Stimulated activated CD8-positive, alpha-beta memory T cell treated with anti-CD3 and anti-CD28 coated beads, Interleukin-7, amount 100 ng/mL, for 1 hour (primary cell): Measurements from ENCODE around the gene IL4R.
"Not testable (repeated sequence)": the region's sequence is repeated elsewhere in the genome, so short reads cannot be mapped to it uniquely, and the experiment has no call there.

Experiments
- DNase-seq, 2 donors: peaks; one replicate each; pipeline ENCODE4 v3.0.0-alpha.2; 2020; ENCODE audit warnings: low read depth in 2 of 2

Gene IL4R

DNA sequence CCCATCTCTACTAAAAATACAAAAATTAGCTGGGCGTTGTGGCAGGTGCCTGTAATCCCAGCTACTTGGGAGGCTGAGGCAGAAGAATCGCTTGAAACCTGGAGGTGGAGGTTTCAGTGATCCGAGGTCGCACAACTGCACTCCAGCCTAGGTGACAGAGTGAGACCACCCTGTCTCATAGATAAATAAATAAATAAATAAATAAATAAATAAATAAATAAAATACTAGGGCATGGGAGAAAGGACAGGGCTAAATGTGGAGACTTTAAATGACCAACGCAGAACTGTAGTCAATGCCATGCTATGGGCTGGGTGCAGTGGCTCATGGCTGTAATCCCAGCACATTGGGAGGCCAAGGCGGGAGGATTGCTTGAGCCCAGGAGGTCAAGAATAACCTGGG is 25.5 kb upstream of the IL4R start:
- DNase-seq, result not testable (repeated sequence)

DNA sequence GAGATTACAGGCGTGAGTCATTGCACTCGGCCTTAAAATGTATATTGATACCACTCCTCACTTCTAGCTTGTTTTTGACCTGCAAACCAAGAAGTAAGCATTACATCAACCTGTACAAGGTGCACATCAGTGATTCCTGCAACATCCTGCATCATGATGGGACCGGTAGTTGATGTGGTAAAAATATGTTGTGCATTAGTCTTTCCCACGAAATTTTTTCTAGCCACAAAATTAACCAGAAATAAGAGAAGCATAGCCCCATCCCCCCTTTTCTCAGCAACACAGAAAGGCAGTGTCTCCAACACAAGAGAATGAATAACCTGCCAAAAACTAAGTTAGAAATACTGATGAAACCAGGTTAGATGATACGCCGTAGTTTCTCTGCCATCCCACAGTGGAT is 24.1 kb upstream of the IL4R start:
- DNase-seq, result no peak

- DNase-seq, result no peak
Measured at GRCh38 chr16:27290562-27290961, 23.2 kb upstream of the IL4R start.

DNA sequence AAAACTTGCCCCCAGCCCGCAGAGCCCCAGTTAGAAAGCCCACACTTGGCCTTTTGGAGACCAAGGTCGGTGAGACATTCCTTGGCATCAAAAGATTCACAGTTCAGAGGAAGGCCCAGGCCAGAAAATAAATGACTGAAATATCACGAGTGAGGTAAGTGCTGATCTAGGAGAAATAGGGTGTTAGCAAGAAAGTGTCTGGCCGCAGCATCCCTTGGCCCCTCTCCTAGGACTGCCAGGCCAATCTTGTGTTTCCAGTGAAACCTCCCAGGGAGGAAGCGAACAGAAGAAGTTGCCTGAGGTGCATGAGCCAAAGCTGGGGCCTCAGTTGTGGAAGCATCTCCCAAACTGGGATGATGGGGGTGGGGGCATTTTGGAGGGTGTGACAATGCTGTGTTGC is 22.7 kb upstream of the IL4R start:
- DNase-seq, result no peak

- DNase-seq, result no peak
Measured at GRCh38 chr16:27291722-27292240, 22.0 kb upstream of the IL4R start.

- no peak for DNase-seq
Measured at GRCh38 chr16:27293343-27293742, 20.4 kb upstream of the IL4R start.

DNA sequence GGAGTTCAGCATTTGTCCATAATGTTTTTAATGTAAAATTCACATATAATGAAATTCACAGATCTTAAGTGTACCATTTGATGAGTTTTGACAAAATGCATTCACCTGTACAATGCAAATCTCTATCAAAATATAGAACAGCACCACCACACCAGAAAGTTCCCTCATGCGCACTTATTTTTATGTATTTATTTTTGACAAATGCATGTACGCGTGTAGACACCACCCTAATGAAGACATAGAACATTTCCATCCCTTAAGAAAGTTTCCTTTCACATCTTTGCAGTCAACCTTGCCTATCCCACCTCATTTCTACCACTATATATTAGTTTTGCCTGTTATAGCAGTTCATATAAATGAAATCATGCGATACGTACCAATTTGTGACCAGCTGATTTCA is 15.6 kb upstream of the IL4R start:
- DNase-seq, result no peak

DNA sequence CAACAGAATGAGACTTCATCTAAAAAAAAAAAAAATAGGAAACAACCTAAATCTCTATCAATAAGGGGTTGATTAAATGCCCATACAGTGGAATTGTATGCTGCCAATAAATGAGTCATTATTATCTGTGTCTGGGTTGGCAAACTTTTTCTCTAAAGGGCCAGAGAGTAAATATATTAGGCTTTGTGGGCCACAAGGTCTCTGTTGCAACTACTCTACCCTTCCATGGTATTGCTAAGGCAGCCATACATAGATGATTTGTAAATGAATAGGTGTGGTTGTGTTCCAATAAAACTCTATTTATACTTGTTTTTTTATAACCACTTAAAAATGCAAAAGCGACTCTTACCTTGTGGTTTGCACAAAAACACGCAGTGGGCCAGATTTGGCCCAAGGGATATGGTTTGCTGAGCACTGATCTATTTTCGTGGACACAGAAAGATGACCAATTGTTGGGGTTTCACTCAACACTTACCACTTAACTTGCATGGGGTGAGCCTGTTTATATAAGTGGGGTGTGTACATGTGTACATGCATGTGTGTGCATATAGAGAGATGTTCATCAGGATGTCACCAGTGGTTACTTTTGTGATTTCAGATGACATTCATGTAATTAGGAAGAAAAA is 12.4 kb upstream of the IL4R start:
- DNase-seq, result no peak

- no peak for DNase-seq
Measured at GRCh38 chr16:27302126-27302525, 11.6 kb upstream of the IL4R start.

GRCh38 chr16:27303256-27304100 is 10.3 kb upstream of the IL4R start:
- DNase-seq, result no peak

GRCh38 chr16:27304102-27304501 is 9.7 kb upstream of the IL4R start:
- DNase-seq, result no peak

DNA sequence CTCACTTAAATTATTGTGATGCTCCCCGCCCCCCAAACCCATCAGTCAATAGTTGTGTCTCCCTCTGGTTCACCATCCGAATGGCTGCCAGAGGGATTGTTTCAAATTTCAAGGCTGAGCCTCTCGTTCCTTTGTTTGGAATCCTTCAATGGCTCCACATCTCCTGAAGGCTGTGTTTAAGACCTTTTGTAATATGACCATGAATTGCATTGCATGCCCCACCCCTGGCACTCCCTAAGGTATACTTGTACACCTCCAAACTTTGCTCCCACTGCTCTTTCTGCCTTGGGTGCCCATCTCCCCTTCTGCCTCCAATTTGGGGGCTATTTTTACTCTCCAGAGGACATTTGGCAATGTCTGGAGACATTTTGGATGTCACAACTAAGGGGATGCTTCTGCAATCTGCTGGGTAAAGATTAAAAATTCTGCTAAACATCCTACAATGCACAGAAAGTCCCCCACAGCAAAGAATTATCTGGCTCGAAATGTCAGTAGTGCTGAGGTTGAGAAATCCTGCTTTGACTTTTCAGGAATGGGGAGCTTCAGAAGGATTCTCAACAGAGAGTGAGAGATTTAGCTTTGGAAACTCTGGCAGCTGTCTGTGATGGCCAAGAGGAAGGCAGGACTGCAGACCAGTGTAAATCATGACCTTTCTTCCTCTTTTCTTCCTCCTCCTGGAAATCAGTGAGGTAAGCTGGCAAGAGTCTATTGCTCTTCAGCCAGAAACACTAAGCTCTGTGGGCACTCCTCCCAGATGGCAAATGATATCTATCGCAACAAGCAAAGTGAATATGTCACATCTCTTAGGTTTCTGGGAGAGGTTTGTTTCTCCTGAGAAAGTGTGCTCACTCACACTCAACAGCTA is 8.7 kb upstream of the IL4R start:
- DNase-seq, result no peak

- no peak for DNase-seq
Measured at GRCh38 chr16:27305839-27306442, 7.8 kb upstream of the IL4R start.

GRCh38 chr16:27308792-27309191 is 5.0 kb upstream of the IL4R start:
- no peak for DNase-seq

GRCh38 chr16:27310576-27311447 is 3.0 kb upstream of the IL4R start:
- DNase-seq, result no peak

DNA sequence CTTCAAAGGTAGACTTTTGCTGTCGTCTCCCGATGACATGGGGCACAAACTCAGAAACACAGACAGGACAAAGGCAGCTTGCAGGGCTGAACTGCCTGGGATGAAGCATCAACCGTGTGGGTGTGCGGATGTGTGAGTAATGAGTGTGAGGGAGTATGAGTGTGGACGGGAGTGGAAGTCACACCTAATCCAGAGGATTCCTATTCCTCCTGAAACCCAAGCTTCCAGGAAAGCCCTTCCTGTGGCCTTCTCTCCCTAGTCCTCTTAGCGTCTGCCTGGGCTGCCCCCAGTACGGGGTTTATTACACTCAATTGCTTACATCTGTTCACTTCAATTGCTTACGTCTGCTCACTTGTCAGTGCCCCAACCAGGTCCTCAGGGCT is 2.3 kb upstream of the IL4R start:
- no peak for DNase-seq

DNA sequence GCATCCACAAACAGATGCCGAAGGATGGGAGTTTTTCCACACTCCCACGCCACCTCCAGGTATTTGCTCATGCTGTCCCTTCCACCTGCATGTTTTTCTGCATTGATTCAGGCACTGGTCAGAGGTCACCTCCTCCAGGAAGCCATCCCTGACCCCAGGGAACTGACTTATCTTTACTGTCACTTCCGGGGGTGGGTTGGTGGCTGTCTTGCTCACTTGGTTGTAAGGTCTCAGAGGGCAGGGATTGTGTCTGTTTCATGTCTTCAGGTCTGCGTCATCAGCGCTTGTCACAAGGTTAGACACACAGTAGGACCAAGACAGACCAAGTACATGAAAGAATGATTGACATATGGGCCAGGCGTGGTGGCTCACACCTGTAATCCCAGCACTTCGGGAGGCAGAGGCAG is 1.9 kb upstream of the IL4R start:
- DNase-seq, result no peak

- no peak for DNase-seq
Measured at GRCh38 chr16:27312580-27313421, 973 bp upstream of the IL4R start.

DNA sequence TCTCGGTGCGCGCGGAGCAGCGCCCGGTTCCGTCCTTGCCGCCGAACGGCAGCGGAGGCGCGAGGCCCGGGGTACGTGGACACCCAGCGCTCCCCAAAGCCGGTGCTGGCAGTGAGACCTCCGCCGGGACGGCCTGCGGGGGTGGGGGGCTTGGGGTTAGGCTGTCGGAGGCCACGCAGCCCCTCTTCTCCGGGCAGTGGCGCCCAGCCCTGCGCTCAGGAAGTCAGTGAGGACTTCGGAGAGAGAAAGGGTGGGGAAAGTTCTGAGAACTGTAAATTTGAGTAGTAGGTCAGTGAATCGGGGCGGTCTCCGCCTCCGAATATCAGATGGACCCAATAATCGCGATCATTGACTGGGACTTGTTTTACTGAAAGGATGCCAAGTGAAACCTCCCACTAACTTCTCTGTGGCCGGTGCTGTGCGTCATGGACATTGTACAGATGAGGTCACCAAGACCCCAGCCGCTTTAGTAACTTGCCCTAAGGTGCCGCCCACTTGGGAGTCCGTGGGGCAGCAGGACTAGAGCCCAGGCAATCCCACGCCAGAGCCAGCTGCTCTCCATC is 468 bp downstream of the IL4R start:
- DNase-seq, result no peak

DNA sequence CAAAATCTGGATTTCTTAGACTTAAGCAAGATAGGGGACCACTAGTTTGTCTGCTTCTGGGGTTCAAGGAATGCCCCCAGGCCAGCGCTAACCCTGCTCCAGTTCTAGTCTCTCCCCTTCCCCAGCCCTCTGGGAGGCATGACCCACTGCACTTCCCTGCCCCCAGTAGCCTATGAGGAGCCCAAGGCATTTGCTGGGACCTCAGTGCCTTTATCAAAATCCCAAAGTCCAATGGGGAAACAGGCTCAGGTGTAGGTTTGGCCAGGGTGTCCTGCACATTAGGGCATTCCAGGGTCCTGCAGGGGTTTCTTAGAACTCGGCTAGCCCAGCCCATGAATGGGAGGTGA is 1.2 kb downstream of the IL4R start:
- DNase-seq, result no peak
